IPS-15b (cell line): ENCODE measurements around the gene ZNF711.
"Not testable (repeated sequence)": the region's sequence is repeated elsewhere in the genome, so short reads cannot be mapped to it uniquely, and the experiment has no call there.

ENCODE experiments used
- H3K27me3 ChIP-seq: one replicate; pipeline ENCODE4 v1.6.1; 2013; ENCODE audit warnings: low read length; ENCODE audit not compliant: control insufficient read depth, insufficient read depth
- H3K36me3 ChIP-seq: one replicate; pipeline ENCODE4 v1.6.1; 2013; ENCODE audit warnings: low read length; ENCODE audit not compliant: control insufficient read depth, insufficient read depth
- H3K4me1 ChIP-seq: one replicate; pipeline ENCODE4 v1.6.1; 2013; ENCODE audit warnings: mild to moderate bottlenecking, low read length; ENCODE audit not compliant: control insufficient read depth, insufficient read depth
- H3K4me3 ChIP-seq: one replicate; pipeline ENCODE4 v1.5.1; 2013; ENCODE audit warnings: low read depth, low read length
- H3K9ac ChIP-seq: one replicate; pipeline ENCODE4 v1.6.1; 2013; ENCODE audit warnings: low read depth, mild to moderate bottlenecking, low read length
- H3K9me3 ChIP-seq: one replicate; pipeline ENCODE4 v1.6.1; 2013; ENCODE audit warnings: mild to moderate bottlenecking, low read length; ENCODE audit not compliant: control insufficient read depth, insufficient read depth

Gene ZNF711

DNA sequence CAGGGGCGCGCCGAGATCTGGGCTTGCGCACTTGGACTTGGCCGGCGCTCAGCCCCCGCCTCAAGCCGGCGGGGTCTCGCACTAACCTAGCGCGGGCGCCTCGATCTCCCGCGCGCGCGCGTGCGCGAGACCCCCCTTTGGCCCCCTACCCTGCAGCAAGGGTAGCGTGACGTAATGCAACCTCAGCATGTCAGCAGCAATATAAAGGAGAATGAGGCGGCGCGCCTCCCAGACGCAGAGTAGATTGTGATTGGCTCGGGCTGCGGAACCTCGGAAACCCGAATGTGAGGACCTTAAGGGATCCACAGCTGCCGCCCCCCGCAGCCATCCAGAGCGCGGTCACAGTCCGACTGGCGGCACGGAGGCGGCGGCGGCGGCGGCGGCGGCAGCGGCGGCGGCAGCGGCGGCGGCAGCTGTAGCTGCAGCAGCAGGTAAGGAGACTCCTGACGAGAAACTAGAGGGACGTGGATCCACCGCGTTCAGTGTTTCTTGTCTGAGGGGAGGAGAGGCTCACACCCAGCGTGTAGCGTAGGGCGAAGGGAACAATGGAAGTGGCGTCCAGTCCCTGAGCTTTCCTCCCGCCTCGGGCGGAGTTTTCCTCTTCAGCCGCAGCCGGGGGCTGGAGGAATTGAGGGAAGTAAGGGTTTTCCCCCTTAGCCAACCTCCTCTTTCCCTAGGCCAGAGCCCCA is at the start of gene ZNF711, which contains the start of gene SATL1:
Gene ZNF711 (plus strand): TSS at position 231 of the 689 bp plus-strand sequence. CDS start 3,582 bp downstream, outside the sequence.
Gene SATL1 (minus strand): TSS at position 19 of the 689 bp plus-strand sequence. CDS start 134,811 bp downstream, outside the sequence.
- Histone ChIP-seq H3K36me3 (no peaks in the 10 kb centered on the region), H3K27me3 (no peaks in the 10 kb centered on the region), H3K4me3 (peak within 1 kb of the TSS; percentile 67), H3K4me1 (no peaks in the 10 kb centered on the region), H3K9me3 (no peaks in the 10 kb centered on the region), H3K9ac (peak within 1 kb of the TSS; percentile 84)

DNA sequence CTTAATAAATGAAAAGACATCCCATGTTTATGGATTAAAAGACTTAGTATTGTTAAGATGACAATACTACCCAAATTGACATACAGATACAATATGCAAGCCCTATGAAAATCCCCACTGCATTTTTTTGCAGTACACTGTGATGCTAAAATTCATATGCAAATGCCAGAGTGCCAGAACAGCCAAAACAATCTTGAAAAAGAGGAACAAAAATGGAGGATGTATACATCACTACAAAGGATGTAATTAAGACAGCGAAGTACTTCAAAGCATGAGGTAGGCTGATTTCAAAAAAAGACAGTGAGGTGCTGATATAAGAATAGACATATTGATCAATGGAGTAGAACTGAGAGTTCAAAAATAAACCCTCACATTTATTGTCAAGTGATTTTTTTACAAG is 47.5 kb upstream of the ZNF711 start:
- H3K9ac ChIP-seq, result no peak overlapping the region
- H3K4me1 ChIP-seq, result no peaks in the 10 kb centered on the region
- no peaks in the 10 kb centered on the region for H3K9me3 ChIP-seq
- H3K36me3 ChIP-seq, result no peaks in the 10 kb centered on the region
- H3K4me3 ChIP-seq, result no peak overlapping the region
- H3K27me3 ChIP-seq, result no peaks in the 10 kb centered on the region

DNA sequence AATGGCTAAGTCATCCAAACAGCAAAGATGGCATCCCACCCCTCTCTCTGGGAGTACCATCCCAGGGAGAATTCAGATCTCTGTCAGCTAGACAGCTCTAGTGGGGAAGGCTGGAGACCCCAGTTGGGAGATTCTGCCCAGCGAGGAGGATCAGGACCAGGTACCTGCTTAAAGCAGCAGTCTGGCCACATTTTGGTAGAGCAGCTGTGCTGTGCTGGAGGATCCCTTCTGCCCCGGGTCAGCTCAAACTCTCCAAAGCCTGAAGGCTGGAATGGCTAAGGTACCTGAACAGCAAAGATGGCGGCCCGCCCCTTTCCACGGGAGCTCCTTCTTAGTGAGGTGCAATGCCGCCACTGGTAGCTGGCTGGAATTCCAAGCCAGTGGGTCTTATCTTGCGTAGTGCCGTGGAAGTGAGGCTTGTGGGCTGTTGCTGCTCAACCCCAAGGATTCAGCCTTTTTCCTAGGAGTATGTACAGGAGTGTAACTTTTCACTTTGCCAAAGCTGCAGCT is 40.3 kb upstream of the ZNF711 start:
- no peak overlapping the region for H3K9ac ChIP-seq
- no peaks in the 10 kb centered on the region for H3K36me3 ChIP-seq
- peaks cover 6% of the 10 kb centered on the region for H3K9me3 ChIP-seq
- no peaks in the 10 kb centered on the region for H3K27me3 ChIP-seq
- no peaks in the 10 kb centered on the region for H3K4me1 ChIP-seq
- H3K4me3 ChIP-seq, result no peak overlapping the region

DNA sequence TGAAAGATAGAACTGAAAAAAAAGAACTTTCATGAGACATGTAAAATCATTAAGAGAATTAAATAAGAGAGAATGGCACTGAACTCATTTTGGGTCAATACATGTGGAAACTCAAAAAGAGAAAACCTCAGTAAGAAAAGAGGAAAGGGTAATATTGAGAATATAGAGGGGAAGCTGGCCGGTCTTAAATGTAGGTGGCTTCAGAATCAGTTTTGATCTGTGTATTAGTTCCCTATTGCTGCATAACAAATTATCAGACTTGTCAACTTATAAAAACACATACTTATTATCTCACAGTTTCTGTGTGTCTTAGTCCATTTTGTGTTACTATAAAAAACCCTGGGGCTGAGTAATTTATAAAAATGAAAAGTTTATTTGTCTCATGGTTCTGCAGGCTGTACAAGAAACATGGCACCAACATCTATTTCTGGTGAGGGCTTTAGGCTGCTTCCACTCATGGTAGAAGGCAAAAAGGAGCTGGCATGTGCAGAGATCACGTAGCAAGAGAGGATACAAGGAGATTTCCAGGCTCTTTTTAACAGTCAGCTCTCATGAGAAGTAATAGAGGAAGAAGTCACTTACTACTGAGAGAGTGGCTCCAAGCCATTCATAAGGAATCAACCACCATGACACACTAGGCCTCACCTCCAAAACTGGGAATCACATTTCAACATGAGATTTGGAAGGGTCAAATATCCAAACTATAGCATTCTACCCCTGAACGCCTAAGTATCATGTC is 29.8 kb upstream of the ZNF711 start:
- Histone ChIP-seq H3K36me3 (no peaks in the 10 kb centered on the region), H3K4me1 (no peaks in the 10 kb centered on the region), H3K4me3 (no peak overlapping the region), H3K27me3 (no peaks in the 10 kb centered on the region), H3K9me3 (no peaks in the 10 kb centered on the region), H3K9ac (no peak overlapping the region)

DNA sequence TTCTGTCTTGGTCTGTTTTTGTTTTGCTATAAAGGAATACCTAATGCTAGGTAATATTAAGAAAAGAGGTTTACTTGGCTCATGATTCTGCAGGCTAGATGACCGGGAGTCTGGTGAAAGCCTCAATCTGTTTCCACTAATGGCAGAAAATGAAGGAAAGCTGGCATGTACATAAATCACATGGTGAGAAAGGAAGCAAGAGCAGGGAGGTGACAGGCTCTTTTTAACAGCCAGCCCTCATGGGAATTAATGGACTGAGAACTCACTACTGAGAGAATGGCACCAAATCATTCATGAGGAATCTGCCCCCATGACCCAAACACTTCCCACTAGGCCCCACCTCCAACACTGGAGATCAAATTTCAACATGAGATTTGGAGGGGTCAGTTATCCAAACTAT is 27.8 kb upstream of the ZNF711 start:
- no peaks in the 10 kb centered on the region for H3K4me1 ChIP-seq
- H3K4me3 ChIP-seq, result no peak overlapping the region
- H3K27me3 ChIP-seq, result no peaks in the 10 kb centered on the region
- H3K9me3 ChIP-seq, result no peaks in the 10 kb centered on the region
- no peaks in the 10 kb centered on the region for H3K36me3 ChIP-seq
- no peak overlapping the region for H3K9ac ChIP-seq

DNA sequence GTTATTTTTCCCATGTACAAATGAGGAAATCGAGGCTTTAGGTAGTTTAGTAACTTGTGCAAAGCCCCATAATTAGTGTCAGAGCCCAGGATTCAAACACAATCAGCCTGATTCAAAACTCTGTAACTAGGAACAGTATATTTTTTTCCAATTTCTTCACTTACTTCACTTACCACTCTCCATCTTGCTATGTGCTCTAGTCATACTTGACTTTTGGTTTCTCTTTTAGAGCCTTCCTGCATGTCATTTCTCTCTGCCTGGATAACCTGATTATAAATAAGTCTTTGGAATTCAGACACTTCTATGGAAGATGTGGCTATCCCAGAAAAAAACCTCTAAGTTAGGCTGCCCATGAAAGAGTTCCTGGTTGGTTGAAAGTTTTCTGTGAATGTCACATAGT is 22.4 kb upstream of the ZNF711 start:
- Histone ChIP-seq H3K4me3 (no peak overlapping the region), H3K27me3 (no peaks in the 10 kb centered on the region), H3K36me3 (no peaks in the 10 kb centered on the region), H3K4me1 (no peaks in the 10 kb centered on the region), H3K9me3 (no peaks in the 10 kb centered on the region), H3K9ac (no peak overlapping the region)

DNA sequence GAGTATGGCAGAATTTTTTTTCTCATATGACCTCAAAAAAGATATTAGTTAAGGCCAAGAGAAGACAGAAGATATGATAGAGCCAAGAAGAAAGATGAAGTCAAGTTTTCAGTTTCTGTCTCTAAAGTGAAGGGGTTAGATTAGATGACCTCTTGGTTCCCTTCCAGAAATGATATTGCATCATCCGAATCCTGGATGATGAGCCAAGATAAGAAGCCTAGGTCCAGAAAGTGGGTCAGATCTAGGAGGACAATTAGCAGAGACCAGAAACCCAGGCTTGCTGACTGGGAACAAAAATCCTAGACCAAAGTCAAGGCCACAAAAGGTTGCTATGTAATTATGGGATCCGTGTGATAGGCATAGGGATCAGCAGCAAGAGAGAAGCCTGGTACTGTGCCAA is 20.4 kb upstream of the ZNF711 start:
- Histone ChIP-seq H3K4me1 (no peaks in the 10 kb centered on the region), H3K36me3 (no peaks in the 10 kb centered on the region), H3K27me3 (no peaks in the 10 kb centered on the region), H3K4me3 (no peak overlapping the region), H3K9ac (no peak overlapping the region), H3K9me3 (peaks cover 4% of the 10 kb centered on the region)

DNA sequence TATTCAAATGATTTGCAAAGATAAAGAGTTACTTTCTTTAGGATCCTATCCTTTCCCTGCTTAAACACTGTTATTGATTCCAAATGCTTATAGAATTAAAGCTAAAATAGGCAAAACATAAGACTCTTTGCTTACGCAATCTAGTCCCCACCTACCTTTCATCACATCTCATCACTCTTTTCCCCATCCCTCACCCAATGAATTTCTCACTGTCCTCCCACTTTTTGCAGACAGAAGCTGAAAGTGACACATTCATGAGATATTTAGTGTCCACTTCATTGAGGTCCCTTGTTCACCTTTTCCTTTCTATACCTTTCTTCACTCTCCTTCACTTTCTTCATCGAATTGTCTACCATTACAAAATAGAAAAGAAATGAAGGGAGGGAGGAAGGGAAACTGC is 636 bp upstream of the ZNF711 start:
- Histone ChIP-seq H3K9ac (no peak overlapping the region), H3K36me3 (no peaks in the 10 kb centered on the region), H3K27me3 (no peaks in the 10 kb centered on the region), H3K4me1 (no peaks in the 10 kb centered on the region), H3K4me3 (peak overlapping the region; percentile 50), H3K9me3 (no peaks in the 10 kb centered on the region)

DNA sequence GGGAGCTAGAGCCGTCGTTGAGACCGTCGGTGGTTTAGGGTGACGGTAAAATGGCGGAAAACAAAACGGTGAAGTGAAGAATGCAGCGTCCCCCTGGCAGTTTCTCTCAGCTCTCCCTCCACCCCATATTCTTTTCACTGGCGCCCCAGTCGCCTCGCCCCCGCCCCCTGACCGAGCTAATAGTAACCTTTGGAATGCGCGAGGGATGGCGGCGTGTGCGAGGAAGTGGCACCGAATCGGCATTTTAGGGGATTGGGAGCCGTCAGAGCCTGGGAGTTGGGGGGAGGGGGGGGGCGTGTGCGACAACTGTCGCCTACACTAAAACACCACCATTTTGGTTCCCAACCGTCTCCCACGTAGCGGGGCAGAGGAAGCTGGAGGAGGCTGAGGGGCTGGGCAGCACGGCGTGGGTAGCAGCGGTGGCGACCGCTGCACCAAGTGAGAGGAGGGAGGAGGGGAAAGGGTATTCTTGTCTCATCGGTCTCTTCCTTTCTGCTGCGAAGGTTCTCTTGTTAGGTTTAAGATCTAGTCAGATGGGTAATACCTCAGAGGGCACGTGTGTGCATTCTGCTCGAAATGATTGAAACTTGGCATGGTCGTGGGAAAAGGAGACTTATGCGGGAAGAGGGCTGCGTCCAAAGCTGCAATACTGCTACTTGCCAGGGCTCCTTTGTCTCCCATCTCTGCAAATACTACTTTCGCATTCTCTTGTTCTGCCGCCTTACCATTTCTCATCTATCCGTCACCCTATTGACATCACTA is 840 bp downstream of the ZNF711 start:
- Histone ChIP-seq H3K4me1 (no peaks in the 10 kb centered on the region), H3K9me3 (no peaks in the 10 kb centered on the region), H3K36me3 (no peaks in the 10 kb centered on the region), H3K4me3 (peak overlapping the region; percentile 67), H3K27me3 (no peaks in the 10 kb centered on the region), H3K9ac (peak overlapping the region; percentile 84)

DNA sequence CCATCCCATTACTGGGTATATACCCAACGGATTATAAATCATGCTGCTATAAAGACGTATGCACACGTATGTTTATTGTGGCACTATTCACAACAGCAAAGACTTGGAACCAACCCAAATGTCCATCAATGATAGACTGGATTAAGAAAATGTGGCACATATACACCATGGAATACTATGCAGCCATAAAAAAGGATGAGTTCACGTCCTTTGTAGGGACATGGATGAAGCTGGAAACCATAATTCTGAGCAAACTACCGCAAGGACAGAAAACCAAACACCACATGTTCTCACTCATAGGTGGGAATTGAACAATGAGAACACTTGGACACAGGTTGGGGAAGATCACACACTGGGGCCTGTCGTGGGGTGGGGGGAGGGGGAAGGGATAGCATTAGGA is 41.5 kb downstream of the ZNF711 start:
- not testable (repeated sequence) for H3K9me3 ChIP-seq, H3K27me3 ChIP-seq, H3K4me3 ChIP-seq

DNA sequence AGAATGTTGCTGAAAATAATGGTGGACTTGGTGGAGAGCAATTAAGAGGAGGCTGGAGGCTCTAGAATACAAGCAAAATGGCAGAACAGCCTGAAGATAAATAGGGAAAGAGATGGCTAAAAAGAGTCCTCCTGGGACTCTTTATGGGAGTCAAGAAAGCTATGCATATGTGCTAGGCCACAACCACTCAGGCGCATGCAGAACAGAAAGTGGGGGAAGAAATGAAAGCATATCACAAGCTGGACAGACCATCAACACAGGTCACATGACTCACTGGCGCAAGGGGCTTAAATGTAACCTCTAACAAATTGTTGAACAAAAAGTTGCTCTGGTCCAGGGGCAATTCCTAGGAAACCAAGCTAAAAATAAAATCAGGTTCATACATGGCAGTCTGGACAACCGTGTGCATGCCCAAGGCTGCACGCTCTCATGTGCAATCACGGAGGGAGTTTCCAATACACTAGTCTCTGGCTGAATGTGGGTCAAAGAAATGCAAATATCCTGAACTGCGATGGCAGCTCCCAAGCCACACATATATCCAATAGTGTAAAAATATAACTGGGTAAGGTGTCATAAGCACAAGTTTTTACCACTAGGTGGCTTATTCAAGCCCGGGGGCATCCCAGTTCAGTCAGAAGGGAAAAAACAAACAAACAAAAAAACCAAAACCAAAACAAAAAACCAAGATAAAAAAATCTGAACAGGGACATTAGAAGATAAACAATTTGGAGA is 45.4 kb downstream of the ZNF711 start:
- H3K9ac ChIP-seq, result no peak overlapping the region
- no peaks in the 10 kb centered on the region for H3K36me3 ChIP-seq
- no peaks in the 10 kb centered on the region for H3K27me3 ChIP-seq
- H3K9me3 ChIP-seq, result no peaks in the 10 kb centered on the region
- no peak overlapping the region for H3K4me3 ChIP-seq
- no peaks in the 10 kb centered on the region for H3K4me1 ChIP-seq

More for the DNA sequence above, 41.5 kb downstream of the ZNF711 start:
- not testable (repeated sequence) for H3K9ac ChIP-seq, H3K36me3 ChIP-seq, H3K4me1 ChIP-seq
